Activated CD8-positive, alpha-beta memory T cell treated with anti-CD3 and anti-CD28 coated beads for 24 hours (primary cell): ENCODE data around the gene LDLRAD4.

ENCODE experiments used
- DNase-seq: peaks from one replicate; pipeline ENCODE4 v3.0.0-alpha.2; 2020

The LDLRAD4 gene

DNA sequence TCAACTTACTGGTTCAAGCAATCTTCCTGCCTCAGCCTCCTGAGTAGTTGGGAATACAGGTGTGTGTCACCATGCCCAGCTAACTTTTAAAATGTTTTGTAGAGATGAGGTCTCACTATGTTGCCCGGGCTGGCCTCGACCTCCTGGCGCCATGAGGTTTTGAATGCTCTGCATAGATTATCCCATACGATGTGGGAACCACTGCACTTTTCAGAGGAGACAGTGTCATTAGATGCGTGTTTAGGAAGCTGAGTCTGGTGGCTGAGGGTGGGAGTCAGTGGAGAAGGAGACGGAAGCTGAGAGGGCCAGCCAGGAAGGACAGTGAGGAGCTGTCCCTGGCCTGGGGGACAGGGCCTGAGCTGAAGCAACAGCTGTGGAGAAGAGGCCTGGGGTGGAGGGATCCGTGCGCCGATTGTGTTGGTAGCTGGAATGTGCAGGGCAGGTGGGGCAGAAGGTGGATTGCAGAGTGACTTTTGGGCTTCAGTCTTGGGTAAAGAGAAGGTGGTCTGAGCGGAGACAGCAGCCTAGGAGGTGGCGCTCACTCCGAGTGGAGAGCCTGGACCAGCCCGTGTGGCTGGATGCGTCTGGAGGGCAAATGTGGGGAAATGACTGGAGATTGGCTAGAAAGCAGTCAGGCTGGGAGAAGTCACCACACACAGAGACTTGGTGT, 68.0 kb downstream of the LDLRAD4 start:
- no peak for DNase-seq

DNA sequence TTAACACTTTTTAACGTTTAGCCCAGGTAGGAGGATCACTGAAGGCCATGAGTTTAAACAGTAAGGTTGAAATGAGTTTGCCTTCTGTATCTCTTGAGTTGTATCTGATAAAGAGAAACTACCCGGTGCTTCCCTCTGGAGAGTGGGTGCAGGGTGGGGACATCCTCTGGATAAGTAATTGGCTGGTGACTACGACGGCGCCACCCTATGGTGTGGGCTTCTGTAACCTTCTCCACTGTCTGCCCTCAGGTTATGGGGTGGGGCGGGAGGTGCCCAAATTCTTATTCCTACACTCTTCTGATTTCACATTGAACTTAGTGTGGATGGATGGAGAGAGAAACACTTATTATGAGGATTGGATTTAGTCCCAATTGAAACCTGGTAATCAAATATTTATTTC, 68.8 kb downstream of the LDLRAD4 start:
- no peak for DNase-seq

GRCh38 chr18:13288509-13289133, 70.1 kb downstream of the LDLRAD4 start:
- DNase-seq, result no peak

DNA sequence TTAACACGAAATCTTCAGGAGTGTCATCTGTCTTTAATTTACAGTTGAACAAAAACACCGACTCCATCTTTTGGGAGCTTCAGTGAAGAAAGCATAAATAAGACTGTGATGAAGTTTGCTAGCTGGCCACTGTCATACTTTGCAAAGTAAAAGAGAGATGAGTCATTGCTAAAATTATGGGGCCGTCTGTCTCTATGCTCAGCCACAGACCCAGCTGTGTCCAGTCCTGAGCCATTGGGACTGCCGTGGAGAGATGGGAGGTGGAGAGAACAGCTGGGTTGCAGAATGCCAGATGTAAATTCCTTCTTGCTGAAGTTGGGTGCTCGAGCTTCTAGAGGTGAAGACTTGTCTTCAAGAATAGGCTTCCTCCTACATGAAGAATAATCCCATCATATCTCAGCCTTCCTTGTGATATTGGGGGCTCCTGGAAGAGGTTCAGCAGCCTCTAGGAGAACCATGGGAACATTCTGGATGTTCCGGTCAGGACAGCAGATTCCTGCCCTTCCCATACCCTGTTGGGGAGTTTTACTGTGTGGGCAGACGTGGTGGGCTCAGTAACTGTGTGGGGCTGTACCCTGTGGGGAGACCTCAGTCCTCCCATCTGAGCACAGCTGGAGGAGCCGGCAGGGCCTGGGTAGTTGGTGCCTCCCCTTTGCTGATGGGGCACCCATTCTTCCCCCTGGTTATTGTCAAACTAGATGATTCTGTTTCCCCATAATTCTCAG, 71.1 kb downstream of the LDLRAD4 start:
- no peak for DNase-seq

DNA sequence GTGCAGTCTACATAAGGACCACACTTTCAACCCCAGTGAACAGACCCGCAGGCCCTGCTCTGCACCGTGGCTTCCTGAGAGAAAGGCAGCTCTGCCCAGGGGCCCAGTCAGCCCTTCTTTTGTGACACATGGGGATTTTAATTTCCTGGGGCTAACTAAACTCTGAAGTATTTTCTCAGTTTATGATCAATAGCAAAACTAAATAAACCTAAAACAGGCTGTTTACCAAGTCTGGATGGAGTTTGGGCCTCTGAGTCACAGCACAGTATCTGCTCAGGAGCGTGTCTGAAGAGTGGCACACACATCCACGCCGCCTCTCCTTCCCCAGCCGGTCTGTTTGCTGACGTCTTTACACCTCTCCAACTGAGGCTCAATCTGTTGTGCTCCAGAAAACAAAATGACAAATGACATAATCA, 72.3 kb downstream of the LDLRAD4 start:
- DNase-seq, result no peak

GRCh38 chr18:13291299-13291698, 72.7 kb downstream of the LDLRAD4 start:
- DNase-seq, result no peak

DNA sequence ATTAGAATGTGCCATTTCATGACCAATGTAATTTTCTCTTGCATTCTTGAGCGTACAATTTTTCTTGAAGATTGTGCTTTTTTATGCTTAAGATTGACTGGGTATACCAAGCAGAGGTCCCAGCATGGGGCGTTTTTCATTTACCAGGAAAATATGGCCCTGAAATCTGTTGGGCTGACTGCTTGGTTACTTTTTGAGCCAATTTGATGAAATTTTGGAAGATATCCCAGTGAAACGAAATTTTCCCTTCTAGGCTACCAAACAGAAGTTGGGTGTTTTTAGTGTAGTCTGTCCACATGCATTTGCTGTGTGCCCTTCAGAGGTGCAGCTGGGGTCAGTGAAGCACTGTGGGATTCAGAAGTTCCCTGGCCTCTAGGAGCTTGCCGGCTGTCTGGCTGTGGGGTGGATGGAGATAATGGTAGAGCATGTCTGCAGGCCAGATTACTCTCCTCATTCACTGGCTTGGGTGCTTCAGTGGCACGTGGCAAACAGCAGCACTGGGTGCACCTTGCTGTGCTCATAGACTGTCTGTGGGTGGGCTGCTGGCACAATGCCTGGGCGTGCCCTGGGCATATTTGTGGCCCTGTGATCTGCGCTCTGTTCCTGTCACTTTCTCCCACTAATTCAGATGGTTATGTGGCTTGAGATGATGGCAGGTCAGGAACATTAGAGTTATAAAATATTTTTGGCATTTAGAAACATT, 73.3 kb downstream of the LDLRAD4 start:
- DNase-seq, result no peak

GRCh38 chr18:13292736-13293135, 74.2 kb downstream of the LDLRAD4 start:
- no peak for DNase-seq

DNA sequence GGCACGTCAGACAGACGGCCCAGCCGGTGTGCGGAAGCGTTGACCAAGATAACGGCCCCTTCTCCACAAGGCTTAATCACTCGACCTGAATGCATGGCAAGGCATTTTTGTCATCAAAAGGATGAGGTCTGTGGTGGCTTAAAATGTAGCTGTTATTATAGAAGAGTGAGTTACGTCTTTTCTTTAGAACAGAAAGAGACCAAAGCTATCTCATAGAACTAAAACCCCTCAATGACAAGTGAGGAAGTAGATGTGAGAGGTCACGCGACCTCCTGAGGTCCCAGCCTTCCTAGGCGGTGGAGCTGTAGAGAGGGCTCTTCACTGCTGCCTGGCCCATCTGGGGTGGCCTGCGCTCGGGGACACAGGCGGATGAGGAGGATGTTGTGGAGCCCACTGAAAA, 75.7 kb downstream of the LDLRAD4 start:
- DNase-seq, result no peak

DNA sequence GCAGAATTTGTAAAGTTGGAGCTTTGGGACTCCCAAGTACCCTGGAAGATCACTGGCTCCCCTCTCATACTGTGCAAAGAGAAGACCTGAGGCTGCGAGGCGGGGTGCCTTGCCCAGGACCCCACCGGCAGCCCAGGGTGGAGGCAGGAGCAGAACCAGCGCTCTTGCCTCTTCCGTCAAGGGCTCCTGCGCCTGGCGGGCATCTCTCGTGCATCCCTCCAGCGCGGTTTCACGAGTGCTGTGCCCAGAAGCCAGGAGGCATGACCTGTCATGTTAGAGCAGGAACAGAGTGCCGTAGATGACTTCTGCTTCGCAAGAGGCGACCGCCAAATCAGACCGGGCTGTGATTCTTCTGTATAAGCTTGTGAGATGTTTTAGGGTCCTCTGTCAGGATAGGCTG, 77.3 kb downstream of the LDLRAD4 start:
- DNase-seq, result no peak

DNA sequence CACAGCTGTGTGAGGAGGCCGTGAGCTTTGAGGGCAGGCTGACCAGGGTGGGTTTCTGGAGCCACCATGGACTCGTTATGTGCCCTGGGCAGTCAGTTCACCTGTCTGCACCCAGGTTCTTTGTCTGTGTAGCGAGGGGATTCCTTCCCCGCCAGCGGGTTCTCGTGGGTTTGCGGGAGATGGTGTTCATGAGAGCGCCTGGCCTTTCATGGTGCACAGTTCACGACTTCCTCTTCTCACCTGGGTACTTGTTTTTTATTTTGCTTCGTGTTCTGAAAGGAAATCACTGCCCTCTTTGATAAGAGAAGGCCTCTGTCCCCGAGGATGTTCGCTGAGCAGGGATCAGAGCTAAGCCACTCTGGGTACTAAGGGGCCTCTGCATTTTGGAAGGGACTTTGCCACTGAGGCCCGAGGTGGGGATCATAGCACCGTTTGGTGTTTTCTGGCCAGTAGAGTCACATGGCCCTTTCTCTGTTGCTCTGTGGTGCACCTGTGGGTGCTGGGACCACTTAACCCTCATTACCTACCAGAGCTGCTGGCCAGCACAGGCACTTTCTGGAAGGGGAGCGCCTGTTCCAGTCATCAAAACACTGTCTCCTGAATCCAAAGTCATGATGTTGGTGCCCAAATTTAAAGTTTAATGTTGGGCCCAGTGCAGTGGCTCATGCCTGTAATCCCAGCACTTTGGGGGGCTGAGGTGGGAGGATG, 78.5 kb downstream of the LDLRAD4 start:
- no peak for DNase-seq

DNA sequence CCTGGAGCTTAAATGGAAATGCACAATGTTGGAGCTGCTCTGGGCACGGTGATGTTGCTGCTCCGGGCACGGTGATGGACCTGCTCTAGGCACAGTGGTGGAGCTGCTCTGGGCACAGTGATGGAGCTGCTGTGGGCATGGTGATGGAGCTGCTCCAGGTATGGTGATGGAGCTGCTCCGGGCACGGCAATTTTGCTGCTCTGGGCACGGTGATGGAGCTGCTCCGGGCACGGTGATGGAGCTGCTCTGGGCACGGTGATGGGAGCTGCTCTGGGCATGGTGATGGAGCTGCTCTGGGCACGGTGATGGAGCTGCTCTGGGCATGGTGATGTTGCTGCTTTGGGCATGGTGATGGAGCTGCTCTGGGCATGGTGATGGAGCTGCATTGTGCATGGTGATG, 79.7 kb downstream of the LDLRAD4 start:
- DNase-seq, result no peak

DNA sequence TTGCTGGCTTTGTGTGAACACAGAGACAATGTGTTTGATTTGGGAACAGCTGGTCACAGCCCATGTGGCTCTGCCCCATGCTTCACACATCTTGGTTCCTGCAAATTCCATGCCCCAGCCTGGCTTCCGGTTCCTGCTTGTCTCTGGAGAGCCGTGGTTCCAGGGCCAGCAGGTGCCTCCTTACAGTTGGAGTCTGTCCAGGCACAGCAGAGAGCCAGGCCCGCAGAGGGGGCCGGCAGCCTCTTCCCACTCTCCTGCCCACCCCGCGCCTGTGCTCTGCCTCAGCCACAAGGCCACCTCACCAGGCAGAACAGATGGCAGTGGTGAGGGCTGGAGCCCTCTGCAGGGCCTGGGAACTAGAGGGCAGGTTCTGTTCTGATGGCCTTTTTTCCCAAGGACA, 81.5 kb downstream of the LDLRAD4 start:
- DNase-seq, result no peak

DNA sequence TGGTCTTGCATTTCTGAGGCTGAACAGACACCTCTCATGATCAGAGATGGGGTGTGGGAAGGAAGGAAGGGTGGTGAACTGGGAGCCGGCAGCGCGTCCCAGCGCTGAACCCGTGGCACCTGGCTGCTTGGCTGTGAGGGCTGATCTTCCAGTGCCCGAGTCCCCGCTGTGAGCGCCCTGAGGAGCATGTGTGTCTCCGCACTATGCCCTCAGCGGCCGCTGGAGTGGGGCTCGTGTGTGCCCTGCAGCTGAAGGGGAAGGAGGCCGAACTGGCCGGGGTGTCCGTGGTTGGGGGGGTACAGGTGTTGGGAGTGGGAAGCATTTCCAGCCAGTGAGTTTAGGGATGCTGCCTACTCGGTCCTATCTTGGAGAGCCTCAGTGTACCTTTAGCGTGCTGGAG, 82.2 kb downstream of the LDLRAD4 start:
- no peak for DNase-seq

GRCh38 chr18:13302040-13302439, 83.5 kb downstream of the LDLRAD4 start:
- DNase-seq, result no peak

GRCh38 chr18:13302457-13303225, 84.1 kb downstream of the LDLRAD4 start:
- DNase-seq, result no peak

- DNase-seq, result no peak
Measured at GRCh38 chr18:13303756-13304364, 85.3 kb downstream of the LDLRAD4 start.

GRCh38 chr18:13305301-13305700, 86.7 kb downstream of the LDLRAD4 start:
- DNase-seq, result no peak

- no peak for DNase-seq
Measured at GRCh38 chr18:13306583-13306982, 88.0 kb downstream of the LDLRAD4 start.

GRCh38 chr18:13308369-13308768, 89.8 kb downstream of the LDLRAD4 start:
- peak; percentile 73 for DNase-seq

DNA sequence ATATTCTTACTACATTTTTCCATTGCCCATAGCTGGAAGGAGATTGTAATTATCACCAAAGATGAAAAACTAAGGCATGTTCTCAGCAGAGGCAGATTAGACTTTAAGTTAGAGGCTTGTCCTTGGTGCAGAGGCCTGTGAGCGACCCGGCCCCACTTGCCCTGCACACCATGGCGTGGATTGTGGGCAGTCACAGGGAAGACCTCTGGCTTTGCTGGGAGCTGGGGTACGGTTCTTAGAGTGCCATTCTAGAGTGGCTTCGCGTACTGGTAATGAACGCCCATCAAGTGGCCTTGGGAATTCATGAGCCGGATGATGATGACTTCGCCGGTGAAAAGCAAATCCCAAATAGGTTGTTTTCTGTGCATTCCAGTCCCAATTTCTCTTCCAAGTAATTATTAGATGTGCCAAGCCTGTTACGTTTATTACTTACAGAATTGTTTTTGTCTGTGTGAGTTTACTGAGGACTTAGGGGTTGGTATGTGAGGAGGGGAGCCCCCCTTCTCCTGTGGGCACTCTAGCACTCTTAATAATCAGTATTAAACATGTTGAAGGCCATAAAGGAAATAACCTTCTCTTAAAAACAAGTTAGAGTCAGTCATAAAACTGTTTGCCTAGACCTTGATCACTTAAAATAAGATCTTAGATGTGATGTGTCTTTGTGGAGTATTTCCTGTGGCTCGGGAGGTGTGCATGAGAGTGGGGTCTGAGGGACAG, 90.6 kb downstream of the LDLRAD4 start:
- no peak for DNase-seq
